ENCODE data around the gene TMEM184A.

- TF ChIP-seq POLR2A (IDR thresholded peaks at IDR 0.05) (no peak), CTCF (IDR thresholded peaks at IDR 0.05) (no peak)
Observed at GRCh38 chr7:1494447-1494846, 61.6 kb downstream of the TMEM184A start.
